Stimulated activated CD4-positive, alpha-beta T cell treated with anti-CD3 and anti-CD28 coated beads, Interleukin-1b, Interleukin-23, amount 100 ng/mL, for 48 hours (primary cell): ENCODE measurements around the gene OR52M1.
A peak's percentile ranks its signal among the peaks of the same experiment; 100 is the strongest.
"Not testable (repeated sequence)": the region's sequence is repeated elsewhere in the genome, so short reads cannot be mapped to it uniquely, and the experiment has no call there.

ENCODE experiments used
- DNase-seq: peaks from one replicate; pipeline ENCODE4 v3.0.0-alpha.2; 2020

Gene OR52M1, protein sequence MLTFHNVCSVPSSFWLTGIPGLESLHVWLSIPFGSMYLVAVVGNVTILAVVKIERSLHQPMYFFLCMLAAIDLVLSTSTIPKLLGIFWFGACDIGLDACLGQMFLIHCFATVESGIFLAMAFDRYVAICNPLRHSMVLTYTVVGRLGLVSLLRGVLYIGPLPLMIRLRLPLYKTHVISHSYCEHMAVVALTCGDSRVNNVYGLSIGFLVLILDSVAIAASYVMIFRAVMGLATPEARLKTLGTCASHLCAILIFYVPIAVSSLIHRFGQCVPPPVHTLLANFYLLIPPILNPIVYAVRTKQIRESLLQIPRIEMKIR

DNA sequence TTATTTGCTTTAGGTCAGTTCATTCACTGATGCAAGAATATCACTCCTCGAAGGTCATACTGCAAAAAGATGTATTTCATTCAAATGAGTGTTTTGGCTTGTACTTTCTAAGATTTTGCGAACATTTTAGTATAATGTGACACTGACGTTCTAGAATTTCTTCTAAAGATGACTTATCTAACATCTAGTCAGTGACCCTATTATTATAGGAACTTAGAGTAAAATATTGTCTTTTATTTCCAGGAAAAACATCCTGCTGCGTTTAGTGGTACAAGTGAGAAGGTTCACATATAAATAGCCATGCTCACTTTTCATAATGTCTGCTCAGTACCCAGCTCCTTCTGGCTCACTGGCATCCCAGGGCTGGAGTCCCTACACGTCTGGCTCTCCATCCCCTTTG, at the start of gene OR52M1:
TSS of gene OR52M1 (plus strand) at position 301 of the 400 bp plus-strand sequence. CDS start at position 301, 0 bp downstream.
- DNase-seq: no peak

DNA sequence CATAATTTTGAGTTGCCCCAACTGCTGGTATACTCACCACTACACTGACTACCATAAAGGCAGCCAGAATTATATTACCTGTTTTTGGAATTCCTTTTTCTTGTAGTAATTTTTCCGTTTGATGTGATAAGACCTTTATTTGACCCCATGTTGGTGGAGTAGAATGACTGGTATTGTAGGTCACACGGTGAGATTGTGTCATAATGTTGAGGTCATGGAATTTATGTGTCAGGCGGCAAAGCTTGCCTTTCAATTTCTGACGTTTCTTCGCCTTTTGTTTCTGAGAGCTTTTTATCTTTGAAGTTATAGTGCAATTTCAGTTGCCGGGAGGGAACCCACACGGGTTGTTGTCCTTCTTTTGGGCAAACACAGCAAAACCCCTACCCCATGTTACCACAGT, 49.5 kb upstream of the OR52M1 start:
- peak; percentile 18 for DNase-seq

DNA sequence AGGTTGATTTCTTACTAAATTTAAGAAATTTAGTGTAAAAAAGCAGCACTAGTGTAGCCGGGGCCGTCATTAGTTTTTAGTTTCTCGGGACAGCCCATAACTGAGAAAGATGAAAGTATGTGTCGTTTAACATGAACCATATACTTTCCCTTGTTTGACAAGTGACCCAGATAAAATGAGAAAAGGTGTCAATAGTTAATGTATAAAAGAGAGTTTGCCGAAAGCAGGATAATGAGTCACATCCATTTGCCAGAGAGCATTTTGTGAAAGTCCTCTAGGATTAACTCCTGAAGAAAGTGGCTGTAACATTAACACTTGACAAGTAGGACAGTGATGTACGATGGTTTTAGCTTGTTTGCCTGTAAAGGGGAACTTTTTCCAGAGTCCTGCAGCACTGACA, 49.0 kb upstream of the OR52M1 start:
- no peak for DNase-seq

DNA sequence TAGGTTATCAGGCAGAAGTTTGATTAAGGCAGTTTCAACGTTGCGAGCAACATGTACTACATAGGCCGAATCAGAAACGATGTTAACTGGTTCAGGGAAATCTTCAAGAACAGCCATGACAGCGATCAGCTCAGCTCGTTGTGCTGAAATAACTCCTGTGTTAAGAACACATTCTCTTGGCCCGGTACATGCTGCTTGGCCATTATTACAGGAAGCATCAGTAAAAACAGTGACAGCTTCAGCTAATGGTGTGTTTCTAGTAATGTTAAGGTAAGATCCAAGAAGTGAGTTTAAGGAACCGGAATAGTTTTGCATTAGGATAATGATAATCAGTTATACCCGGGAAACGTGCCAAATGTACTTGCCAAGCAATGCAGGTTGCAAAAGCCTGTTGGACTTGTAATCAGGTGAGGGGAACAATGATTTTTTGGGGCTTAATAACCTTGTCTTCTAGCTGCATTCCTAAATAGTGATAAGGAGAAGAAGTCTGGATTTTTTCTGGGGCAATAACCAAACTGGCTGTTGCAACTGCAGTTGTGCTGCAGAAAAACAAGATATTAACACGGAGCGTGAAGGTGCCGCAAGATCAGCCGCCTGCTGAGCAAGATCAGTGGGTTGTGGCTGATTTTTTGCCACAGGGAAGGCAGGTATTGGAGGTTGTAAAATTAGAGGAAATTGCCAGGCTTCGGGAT, 48.3 kb upstream of the OR52M1 start:
- no peak for DNase-seq

DNA sequence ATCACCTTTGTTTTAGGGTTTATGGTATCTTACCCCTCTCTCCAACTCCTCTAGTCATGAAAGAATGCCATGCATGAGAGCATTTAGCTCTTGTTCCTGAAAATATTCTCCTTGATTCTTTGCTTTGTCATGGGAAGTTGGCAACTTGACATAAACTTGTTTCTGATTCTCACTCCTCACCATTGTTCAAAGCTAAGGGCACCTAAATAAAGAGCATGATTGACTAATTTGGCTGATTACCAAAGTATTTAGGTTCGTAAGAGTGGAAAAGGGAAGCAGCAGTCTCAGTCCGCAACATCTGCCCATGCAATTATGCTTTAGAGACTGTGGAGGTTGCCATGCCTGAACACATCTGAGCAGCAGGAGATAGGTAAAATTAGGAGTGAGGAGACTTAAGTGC, 36.1 kb upstream of the OR52M1 start:
- DNase-seq: no peak

DNA sequence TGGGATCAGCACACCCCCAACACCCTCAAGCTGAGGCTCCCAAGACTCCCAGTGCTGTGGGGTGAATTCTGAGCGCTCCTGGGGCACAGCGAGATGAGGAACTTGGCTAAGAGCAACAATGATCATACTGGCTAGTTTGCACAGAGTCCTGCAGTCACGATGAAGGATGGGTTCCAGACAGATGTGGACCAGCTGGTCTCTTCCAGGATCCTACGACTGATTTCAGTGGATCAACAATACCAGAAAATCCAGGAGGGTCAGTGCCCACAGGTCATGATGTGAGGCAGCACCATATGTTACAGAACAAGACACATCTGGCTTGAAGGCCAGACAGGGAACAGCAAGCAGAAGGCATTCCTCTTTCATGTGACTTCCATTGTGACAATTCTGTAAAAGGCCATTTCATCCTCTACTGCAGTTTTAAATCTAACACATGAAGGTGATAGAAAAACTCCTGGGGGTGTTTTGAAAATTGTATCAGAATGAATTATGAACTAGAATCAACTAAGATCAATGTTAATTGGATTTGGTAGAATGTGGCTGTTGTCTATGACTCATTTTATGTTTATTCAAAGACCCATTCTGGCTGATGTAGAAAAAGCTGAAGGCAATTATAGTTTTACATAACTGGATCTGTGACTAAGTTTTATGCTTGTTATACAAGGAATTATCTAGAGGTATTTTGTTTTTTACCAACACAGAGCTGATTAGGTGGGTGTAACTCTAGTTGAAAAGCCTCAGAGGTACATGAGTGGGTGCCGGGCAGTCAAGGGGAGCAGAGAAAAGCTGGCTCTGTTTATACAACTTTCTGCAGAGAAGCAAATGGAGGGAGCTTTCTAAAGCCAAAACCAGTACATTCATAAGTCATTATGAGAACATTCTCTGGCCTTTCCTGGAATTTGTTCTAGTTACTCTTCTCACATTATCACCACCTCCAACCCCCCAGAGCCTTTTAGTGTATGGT, 33.4 kb upstream of the OR52M1 start:
- DNase-seq: no peak

DNA sequence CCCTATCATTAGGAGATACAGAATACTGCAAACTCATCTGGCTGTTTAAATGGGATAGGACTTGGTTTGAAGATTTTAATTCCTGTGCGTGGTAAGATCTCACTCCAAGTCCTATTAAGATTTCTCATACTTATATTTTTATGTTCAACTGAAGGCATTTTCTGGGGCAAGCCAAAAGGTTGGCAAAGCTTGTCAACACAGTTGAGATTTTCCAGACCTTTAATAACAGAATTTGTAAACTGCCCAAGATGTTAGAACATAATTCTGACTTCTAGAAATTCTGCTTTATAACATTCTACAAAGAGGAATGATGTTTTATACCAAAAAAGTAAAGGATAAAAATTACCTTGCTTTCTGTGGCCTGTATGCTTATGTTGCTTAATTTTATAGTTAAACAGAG, 30.8 kb upstream of the OR52M1 start:
- DNase-seq: no peak

DNA sequence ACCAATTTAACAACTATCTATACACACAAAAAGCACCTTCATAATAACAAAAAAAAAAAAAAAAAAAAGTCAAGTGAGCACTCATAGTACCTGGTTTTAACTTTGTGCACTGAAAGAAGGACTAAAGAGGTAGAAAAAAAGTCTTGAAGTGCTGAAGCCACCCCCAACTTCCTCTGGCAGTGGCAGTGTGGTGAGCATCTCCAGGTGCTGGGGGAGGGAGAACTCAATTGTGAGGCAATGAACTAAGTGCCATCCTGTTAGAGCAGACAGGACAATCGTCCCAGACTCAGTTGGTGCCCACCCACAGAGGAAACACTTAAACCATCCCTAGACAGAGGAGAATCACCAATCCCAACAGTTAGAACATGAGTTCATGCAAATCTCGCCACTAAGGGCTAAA, 22.7 kb upstream of the OR52M1 start:
- DNase-seq: no peak

DNA sequence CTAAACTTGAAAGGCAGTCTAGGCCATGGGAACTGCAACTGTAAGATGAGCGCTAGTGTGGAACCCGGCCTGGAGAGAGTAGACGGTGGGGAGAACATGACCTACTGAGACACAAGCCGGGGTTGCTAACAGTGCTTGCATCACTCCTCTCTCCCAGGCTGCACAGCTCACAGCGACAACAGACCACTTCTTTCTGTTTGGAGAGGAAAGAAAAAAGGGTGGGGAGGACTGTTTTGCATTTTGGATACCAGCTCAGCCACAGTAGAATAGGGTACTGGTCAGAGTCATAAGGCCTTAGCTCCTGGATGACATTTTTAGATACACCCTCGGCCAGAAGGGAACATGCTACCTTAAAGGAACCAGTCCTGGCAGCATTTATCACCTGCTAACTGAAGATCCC, 22.2 kb upstream of the OR52M1 start:
- DNase-seq: no peak

DNA sequence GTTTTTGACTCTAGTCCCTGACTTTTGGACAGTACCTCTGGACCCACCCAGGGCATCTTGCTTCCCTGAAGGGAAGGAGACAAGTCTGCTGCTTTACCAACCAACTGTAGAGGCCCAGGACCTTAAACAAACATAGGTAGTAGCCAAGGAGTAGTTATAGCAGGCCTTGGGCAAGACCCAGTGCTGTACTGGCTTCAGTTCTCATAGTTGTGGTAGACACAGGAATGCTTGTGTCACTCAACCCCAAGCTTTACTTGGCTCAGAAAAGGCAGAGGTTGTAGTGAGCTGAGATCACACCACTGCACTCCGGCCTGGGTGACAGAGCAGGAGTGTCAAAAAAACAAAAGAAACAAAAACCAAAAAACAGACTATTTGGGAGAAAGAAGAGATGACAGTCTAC, 21.3 kb upstream of the OR52M1 start:
- DNase-seq: no peak

DNA sequence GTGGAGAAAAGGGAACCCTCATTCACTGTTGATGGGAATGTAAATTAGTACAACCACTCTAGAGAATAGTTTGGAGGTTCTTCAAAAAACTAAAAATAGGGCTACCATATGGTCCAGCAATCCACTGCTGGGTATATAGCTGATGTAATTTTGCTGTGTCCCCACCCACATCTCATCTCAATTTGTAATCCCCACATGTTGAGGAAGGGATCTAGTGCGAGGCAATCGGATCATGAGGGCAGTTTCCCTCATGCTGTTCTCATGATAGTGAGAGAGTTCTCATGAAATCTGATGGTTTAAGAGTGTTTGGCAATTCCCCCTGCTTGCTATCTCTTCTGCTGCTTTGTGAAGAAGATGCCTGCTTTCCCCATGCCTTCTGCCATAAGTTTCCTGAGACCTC, 17.1 kb upstream of the OR52M1 start:
- no peak for DNase-seq

DNA sequence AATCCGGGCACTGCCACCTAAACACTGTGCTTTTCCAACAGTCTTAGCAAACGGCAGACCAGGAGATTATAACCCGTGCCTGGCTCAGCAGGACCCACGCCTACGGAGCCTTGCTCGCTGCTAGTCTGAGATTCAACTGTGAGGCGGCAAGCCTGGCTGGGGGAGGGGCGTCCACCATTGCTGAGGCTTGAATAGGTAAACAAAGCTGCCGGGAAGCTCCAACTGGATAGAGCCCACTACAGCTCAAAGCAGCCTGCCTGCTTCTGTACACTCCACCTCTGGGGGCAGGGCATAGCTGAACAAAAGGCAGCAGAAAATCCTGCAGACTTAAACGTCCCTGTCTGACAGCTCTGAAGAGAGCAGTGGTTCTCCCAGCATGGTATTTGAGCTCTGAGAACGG, 13.3 kb upstream of the OR52M1 start:
- DNase-seq: not testable (repeated sequence)

DNA sequence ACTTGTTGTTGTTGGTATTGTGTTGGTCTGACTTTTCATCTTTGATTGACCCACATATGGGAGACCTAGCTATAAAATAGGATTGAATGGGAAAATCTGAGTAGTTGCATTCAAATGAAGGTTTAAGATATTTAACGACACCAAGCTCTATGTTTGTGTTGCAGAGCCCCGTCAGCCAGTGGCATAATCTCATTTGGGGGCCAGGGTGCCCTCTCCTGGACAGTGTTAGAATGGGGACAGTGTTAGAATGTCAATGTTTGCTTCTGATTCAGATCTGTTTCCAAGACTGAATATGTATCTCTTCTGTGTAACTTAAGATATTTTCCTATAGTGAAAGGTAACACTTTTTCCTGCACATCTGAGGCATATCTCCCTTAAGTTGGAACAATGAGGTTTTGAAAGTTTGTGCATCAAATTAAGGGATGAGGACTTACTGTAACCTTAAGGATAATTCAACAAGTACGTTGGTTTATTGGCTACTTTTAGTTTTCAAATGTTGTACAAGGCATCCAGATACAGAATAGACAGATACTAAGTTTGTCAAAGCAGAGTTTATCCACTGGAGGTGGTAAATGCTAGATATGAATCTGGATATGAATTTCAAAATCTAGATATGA, 5.3 kb upstream of the OR52M1 start:
- peak; percentile 28 for DNase-seq

DNA sequence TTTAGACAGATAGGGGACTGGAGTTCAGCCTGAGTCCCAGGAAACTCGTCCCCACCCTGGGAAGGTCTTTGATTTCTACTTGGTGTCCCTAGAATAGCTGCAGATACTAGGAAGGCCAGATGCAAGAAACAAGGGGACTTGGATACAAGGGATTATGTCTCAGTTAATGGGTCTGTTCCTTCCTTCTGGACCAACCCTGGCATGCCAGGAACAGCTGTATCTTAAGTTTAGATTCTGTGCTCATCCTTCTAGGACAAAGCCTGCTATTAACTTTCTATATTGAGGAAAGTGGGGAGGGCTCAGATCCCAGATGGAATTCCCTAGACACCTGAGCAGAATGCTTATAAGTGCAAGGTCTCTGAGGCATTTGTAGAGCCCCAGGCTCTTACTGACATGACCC, 3.9 kb upstream of the OR52M1 start:
- DNase-seq: no peak

DNA sequence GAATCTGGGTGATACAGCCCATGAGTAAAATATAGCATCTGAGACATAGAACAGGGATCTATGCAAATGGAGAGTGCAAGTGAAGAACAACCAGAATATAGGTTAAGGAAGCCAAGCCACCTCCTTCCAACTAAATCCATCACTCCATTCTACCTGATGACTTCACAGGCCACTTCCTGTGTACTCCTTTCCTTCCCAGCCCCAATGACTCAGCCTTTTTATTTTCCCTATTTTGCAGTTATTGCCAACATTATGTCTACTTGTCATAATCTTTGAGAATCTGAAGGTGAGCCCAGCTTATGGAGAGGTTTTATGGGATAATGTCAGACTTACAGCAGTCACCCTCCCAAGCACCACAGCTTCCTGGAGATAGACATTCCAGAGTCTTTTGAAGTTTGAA, 1.4 kb upstream of the OR52M1 start:
- DNase-seq: no peak

DNA sequence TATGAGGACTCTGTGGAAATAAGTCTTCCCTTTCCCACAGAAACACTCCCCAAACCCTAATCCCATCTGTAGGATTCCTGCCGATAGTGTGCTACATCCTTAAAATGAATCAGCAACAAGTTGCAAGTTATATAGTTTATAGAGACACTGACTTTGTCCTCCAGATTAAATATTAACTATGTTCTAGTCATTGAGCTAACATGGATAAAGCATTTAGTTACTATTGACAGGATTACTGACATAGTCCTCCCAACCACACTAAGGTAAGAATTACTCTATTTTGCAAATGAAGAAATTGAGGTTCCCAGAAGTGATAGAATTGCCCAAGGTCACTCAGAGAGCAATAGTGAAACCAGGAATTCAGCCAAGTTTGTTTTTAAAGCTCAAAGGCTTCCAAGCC, 1.9 kb downstream of the OR52M1 start:
- DNase-seq: no peak

DNA sequence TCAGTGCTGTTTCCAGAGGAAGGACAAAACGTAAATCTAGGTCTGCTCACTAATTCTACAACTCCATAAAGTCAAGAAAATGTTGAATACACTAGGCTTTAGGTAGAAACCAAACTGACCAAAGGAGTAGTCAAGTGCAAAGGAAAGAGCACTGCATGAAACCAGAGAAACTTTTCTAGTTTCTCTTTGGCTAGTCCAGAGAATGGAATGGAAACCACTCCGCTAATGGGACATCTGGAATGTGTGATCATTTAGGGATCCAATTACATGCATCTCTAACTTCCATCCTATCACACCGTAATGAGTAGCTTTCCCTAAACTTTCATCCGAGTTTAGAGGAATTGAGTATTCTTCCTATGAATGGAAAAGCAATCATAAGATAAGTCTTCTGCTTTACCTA, 2.4 kb downstream of the OR52M1 start:
- no peak for DNase-seq

DNA sequence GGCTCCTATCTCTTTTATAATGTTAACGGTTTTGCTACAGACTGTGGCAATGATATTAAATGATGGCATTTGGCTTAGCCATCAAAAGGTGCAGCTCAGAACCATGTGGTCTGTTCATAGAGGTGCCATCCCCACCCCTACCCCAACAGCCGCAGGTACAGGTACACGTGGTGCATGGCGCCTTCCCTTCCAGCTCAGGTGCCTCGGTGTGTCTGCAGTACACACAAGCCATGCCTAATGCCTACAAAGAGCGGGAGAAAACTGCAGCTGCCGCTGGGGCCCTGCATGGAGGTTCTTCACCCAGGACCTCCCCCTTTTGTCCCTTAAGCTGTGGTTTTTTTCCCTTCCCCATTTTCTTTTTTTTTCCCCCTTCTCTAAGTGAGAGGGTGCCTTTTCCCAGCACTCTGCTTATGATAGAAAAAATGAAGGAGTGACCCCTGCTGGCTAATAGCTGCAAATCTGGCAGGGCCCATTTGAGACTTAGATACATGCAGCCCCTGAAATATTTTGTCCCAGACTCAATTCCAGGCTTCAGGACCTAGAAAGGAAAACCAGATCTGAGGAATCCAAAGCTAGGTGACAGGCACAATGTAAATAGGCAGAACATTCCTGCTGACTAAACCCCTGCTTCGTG, 6.5 kb downstream of the OR52M1 start:
- DNase-seq: no peak

DNA sequence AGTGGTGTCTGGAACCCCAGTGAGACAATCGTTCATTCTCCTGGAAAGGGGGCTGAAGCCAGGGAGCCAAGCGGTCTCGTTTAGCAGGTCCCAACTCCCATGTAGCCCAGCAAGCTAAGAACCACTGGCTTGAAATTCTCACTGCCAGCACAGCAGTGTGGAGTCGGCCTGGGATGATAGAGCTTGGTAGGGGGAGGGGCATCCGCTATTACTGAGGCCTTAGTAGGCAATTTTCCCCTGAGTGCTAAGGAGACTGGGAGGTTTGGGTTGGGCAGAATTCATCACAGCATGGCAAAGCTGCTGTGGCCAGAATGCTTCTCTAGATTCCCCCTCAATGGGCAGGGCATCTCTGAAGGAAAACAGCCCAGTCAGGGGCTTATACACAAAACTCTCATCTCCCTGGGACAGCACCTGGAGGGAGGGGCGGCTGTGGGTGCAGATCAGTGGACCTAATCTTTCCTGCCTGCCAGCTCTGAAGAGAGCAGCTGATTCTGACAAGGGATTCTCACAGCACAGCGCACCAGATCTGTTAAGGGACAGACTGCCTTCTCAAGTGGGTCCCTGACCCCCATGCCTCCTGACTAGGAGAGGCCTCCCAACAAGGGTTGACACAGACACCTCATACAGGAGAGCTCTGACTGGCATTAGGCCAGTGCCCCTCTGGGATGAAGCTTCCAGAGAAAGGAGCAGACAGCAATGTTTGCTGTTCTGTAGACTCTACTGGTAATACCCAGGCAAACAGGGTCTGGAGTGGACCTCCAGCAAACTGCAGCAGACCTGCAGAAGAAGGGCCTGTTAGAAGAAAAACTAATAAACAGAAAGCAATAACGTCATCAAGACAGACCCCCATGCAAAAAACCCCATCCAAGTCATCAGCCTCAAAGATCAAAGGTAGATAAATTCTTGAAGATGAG, 14.8 kb downstream of the OR52M1 start:
- no peak for DNase-seq

DNA sequence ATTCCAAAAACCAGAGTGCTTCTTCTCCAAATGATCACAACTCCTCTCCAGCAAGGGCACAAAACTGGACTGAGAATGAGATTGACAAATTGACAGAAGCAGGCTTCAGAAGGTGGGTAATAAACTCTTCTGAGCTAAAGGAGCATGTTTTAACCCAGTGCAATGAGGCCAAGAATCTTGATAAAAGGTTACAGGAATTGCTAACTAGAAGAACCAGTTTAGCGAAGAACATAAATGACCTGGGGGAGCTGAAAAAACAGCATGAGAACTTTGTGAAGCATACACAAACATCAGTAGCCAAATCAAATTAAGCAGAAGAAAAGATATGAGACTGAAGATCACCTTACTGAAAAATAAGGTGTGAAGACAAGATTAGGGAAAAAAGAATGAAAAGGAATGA, 15.5 kb downstream of the OR52M1 start:
- no peak for DNase-seq

DNA sequence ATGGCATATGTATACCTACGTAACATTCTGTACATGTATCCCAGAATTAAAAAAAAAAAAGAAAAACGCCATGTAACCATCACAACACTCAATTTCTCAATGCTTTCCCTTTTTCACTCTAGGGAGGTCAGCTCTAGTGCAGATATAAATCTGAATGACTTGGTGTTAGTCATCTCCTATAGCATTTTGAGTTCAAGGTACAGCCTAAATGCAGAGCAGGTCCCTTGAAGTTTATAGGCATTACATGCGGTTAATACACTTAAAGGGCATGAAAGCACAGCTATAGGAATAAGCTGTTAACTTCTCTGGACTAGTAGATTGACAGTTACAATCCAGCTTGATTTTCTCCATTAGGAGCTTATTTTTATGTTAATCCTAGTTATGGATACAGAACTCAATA, 20.4 kb downstream of the OR52M1 start:
- no peak for DNase-seq

DNA sequence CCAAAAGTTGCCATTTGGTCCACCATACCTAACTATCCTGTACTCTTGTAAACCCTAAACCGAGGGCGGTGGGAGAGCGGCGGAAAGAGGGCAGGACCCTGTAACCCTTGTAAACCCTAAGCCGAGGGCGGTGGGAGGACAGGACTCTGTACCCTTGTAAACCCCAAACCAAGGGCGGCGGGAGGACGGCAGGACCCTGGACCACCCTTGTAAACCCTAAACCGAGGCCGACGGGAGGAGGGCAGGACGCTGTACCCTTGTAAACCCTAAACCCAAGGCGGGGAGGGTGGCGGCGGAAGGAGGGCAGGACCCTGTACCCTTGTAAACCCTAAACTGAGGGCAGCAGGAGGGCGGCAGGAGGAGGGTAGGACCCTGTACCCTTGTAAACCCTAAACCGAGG, 24.1 kb downstream of the OR52M1 start:
- no peak for DNase-seq
